Fibroblast of villous mesenchyme (primary cell): Measurements from ENCODE around the gene IL1R1. TPM values are rescaled to one million over a fixed set of nuclear protein-coding genes. Genes with fewer than 3 reads are reported as not detected.
A peak's percentile ranks its signal among the peaks of the same experiment; 100 is the strongest.

Experiments used
- DNase-seq: peaks from one replicate; pipeline ENCODE4 v3.0.0-alpha.2; 2010; ENCODE audit warnings: low read depth
- H3K4me3 ChIP-seq: 2 replicates; pipeline ENCODE4 v1.5.1; 2011; ENCODE audit warnings: low read depth, mild to moderate bottlenecking, low read length
- CTCF ChIP-seq: IDR thresholded peaks from 2 replicates; pipeline ENCODE4 v1.5.1; 2012; ENCODE audit warnings: low read depth, mild to moderate bottlenecking, low read length; ENCODE audit not compliant: insufficient read depth
- total RNA-seq: library from RNA; depleted of rRNA; stranded (reverse); fragments of >200 nt; gene quantifications from 2 replicates; pipeline ENCODE4 v1.2.3, GENCODE V29; 2012

Gene IL1R1
- total RNA-seq, 1 donor, result 62.6 TPM

- no peak overlapping the region for H3K4me3 ChIP-seq
- DNase-seq, result peak; percentile 26
- no peak for TF ChIP-seq CTCF
Observed at GRCh38 chr2:102107741-102108070, 34.8 kb upstream of the IL1R1 start.

- no peak for DNase-seq
- TF ChIP-seq CTCF, result no peak
- H3K4me3 ChIP-seq, result no peak overlapping the region
Observed at GRCh38 chr2:102109016-102109415, 33.5 kb upstream of the IL1R1 start.

- no peak for TF ChIP-seq CTCF
- no peak for DNase-seq
- no peak overlapping the region for H3K4me3 ChIP-seq
Observed at GRCh38 chr2:102110171-102110570, 32.4 kb upstream of the IL1R1 start.

GRCh38 chr2:102110596-102111334 is 31.8 kb upstream of the IL1R1 start:
- DNase-seq, result no peak
- no peak overlapping the region for H3K4me3 ChIP-seq
- no peak for TF ChIP-seq CTCF

- no peak for TF ChIP-seq CTCF
- no peak overlapping the region for H3K4me3 ChIP-seq
Observed at GRCh38 chr2:102111823-102112222, 30.7 kb upstream of the IL1R1 start.

GRCh38 chr2:102112271-102112670 is 30.3 kb upstream of the IL1R1 start:
- DNase-seq, result no peak

More at GRCh38 chr2:102111823-102112222, 30.7 kb upstream of the IL1R1 start:
- no peak for DNase-seq

More at GRCh38 chr2:102112271-102112670, 30.3 kb upstream of the IL1R1 start:
- no peak for TF ChIP-seq CTCF
- H3K4me3 ChIP-seq, result no peak overlapping the region
